GM18499 (cell line): ENCODE data around the gene PPP2R5C.

ENCODE experiments used
- ATAC-seq: cut with Tn5 transposase; IDR thresholded peaks from one replicate; pipeline ENCODE4 v1.9.1; 2021; ENCODE audit warnings: moderate number of reproducible peaks; ENCODE audit not compliant: insufficient read depth, unreplicated experiment

Gene PPP2R5C

DNA sequence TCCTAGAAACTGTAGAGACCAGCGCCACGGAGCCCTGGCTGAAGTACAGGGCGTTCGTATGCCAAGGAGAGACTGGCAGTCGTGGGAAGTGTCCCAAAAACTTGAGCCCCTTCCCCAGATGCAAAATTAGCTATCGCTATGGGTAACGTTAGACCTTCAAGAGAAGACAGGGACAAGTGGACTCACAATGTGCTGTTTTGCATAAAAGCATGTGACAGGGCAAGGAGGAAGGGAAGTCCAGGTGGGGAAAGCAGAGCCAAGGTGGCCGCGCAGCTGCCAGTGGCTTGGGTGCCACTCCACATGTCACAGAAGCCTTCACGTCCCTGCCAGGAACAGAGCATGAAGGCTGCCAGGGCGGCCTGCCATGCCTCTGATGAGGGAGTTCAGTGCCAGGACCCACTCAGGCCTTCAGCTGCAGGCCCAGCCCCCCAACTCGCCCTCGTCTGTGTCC, 141.6 kb downstream of the PPP2R5C start:
- no peak for ATAC-seq

- ATAC-seq = no peak
Measured at GRCh38 chr14:101905614-101906013, 144.1 kb downstream of the PPP2R5C start.

DNA sequence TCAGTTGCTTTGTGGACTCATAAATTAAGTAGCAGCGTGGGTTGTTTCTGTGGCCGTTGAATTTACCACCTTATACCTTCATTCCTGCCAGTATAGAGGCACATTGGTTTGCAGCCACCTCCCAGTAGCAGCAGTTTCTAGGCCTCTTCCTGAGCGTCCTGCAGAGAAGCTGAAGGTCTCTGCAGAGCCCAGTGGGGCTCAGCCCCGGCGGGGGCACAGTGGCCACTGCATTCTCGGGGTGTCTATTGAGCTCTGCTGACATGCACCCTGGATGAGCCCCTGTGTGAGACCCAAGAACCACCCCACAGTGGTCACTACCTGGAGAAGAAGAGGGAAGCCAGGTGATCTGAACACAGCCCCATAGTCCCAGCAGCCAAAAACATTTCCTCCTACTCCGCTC, 145.1 kb downstream of the PPP2R5C start:
- no peak for ATAC-seq

GRCh38 chr14:101907619-101908018, 146.1 kb downstream of the PPP2R5C start:
- ATAC-seq = no peak

GRCh38 chr14:101908795-101909194, 147.3 kb downstream of the PPP2R5C start:
- no peak for ATAC-seq

DNA sequence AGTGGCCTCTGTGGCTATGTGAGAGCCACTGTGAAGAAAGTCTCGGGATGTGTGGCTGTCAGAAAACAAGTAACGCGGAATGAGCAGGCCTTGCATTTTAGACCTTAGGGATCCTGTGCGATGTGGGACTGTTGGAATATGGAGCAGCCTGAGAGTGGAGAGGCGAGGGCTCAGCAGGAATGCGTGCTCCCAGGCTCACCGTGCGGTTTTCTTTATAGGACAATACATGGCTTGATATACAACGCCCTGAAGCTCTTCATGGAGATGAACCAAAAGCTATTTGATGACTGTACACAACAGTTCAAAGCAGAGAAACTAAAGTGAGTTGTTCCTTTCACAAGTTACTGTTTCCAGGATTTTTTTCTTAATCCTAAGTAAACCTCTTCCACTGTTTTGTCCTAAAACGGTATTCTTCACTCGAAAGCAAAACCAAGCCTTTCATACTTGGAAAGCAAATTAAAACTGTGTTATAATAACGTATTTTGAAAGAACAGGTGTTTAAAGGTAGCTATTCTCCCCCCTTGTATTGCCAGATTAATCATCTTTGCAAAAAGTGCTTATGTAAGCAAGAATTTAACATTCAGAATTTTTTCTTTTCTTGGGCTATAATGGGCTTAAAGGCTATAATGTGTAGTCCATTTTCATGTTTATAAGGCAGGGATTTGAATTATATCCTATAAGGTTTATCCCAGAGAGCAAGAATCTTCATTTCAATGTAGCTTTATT, 148.0 kb downstream of the PPP2R5C start:
- no peak for ATAC-seq

DNA sequence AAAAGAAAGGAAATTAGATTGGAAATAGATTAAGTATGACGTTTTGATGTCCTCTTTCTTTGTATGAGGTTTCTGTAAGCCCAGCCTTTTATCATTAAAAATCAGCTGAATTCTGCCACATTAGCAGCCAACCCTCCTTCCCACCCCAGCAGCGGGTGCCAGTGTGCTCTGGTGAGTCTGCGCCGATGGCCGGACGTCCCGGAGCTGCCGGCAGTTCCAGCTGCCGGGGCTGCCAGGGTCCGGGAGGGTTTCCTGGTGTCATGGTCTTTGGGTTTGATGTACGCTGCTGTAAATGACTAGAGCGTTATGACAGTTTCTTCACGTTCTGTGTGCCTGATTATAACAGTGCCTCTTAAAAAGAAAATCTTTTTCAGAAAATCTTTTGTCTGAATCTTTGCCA, 151.3 kb downstream of the PPP2R5C start:
- ATAC-seq = no peak

DNA sequence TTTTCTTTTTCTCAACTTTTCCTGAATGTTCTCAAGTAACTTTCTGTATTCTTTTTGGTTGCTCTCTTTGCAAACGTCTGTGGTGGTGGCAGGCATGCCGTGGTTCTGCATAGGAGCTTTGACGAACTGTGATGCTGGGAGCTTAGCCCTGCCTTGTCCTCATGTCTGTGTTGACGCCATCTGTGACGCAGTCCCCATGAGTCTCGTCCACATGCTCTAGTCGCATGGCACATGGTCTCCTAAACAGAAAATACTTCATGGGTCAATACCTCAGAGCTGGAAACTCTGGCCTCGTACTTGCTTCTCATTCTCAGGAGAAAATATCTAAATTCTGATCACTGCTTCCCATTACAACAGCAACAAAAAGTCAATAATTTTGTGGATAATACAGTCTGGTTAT, 152.6 kb downstream of the PPP2R5C start:
- ATAC-seq = no peak

GRCh38 chr14:101915871-101916815, 154.6 kb downstream of the PPP2R5C start:
- ATAC-seq = no peak

DNA sequence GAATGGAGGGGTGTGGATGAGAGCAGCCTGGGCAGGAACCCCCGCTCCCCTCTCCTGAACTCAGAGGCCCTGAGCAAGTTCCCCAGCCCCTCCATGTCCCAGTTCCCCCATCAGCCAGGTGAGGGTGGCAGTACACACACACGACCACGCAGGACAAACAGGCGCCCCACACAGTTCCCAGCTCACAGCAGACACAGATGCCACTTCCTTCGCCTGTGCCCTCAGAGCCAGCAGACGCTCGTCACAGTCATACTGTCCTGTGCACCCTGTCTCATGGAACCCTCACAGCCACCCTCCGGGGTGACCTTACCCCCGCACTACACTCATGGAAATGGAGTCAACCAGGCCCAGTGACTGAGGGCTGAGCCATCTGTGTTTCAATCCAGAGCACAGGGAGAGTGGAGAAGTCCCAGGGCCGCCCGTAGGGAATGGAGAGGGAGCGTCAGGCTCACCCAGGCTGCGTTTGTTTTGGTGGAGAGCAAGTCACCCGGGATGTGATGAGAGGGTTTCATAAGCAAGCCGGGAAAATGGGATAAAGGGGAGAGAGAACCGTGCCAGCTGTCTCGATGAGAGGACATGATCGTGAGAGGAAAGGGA, 155.4 kb downstream of the PPP2R5C start:
- ATAC-seq = no peak

GRCh38 chr14:101917413-101918017, 156.0 kb downstream of the PPP2R5C start:
- ATAC-seq = no peak

DNA sequence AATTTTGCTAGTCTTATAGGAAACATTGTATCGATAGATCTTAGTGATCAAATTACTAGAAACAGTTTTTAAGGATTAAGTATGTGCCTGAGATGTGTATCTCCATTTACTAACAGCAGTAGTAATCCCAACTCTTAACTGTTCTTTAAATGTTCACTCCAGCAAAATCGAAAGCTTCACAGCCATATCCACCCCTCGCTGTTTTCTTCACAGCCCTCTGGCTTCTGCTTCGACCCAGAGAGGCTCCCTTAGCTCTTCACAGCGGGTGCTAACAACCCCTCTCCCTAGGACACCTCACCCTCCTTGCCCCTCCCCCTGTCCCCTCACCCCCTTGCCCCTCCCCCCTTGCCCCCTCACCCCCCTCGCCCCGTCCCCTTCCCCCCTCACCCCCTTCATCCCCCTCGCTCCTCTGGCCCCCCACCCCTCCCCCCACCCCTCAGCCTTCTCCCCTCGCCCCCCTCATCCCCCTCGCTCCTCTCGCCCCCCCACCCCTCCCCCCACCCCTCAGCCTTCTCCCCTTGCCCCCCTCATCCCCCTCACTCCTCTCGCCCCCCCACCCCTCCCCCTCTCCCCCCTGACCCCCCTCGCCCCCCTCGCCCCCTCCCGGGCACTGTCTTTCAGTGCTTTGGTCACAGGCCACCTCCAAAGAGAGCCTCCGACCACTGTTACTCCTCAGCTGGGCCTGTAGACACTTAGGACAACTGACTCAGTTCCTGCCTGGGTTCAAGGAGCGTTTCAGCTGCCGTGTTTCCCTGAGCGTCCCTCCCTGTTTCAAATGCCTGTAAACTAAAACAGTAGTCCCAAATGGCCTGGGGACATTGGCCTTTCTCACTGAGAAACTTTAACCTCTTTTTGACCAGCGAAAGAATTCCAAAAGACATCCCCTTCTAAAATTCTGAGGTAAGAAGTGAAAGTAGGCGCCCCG, 156.8 kb downstream of the PPP2R5C start:
- no peak for ATAC-seq

GRCh38 chr14:101920271-101920670, 158.8 kb downstream of the PPP2R5C start:
- no peak for ATAC-seq

GRCh38 chr14:101922866-101923265, 161.4 kb downstream of the PPP2R5C start:
- no peak for ATAC-seq

DNA sequence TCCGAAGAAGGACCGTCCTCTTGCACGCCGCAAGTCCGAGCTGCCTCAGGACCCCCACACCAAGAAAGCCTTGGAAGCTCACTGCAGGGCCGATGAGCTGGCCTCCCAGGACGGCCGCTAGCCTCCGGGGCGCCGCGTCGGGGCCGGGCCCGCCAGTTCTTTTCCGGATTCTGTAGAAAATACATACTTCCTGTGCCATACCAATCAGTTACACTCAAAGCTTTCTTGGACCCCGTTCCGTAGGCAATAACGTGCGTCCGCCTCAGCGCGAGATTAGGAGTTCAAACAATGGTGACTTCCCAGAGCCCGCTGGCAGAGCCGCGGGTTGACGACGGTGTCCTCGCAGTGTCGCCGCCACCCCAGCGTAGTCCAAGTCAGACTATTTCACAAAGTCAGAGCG, 163.6 kb downstream of the PPP2R5C start:
- no peak for ATAC-seq

DNA sequence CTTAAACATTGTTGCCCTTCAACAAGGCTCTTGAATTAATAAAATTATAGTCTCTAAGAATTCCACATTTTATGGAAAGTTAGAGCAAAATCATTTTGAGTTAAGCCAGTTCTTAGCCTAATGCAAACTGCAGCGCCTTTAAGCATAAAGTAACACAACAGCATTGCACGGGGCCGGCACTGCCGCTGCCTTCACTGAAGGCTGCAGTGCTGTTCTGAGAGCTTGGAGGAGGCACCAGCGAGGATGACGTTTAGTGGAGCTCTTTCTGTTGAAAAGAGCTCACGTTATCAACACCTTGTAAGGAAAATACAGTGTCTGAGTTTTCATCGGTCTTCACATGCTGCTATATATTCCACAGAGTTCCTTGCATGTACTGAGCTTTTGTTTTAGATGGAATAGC, 164.6 kb downstream of the PPP2R5C start:
- no peak for ATAC-seq

GRCh38 chr14:101926620-101927019, 165.1 kb downstream of the PPP2R5C start:
- ATAC-seq = no peak

DNA sequence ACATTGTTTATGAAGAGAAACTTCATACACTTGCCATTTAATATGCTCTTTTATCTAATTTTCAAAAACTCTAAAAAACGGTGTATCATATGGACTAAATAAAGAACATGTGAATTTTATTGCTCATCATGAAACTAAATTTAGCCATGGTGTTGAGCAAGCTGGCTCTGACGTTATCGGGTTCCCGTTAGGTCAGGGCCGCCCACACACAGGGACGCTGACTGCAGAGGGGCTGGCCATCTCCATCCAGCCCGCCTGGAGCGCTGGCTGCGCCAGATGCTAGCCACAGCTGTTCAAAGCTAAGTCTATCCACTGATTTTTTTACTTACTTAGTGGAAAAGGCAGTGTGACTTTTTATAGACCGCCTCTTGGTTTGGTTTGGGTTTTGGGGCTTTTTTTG, 166.3 kb downstream of the PPP2R5C start:
- no peak for ATAC-seq

DNA sequence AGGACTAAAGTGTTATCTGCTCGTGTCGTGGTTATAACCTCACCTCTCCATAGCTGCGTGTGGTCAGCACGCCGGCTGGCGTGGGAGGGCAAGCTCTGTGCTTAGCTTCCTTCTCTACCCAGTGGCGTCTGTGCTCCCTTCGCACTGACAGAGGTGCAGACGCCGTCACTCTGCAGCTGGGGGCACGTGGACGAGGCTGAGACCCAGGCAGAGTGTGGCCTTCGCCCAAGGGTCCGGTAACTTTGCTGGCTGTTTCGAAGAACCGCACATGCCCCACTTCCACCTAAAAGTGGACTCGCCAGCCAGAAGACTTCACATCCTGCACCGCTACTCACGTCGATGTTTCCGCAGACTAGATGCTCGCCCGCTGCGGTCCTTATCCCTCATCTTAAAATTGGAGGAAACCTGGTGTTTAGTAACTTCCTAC, 166.9 kb downstream of the PPP2R5C start:
- no peak for ATAC-seq

- no peak for ATAC-seq
Measured at GRCh38 chr14:101929096-101929495, 167.6 kb downstream of the PPP2R5C start.
